GM19099 (cell line): ENCODE results near the gene RAB32.

Experiments used
- POLR2A ChIP-seq: IDR thresholded peaks from 3 replicates; pipeline ENCODE4 v1.6.1; 2011; ENCODE audit warnings: low read depth; ENCODE audit not compliant: insufficient read length; ENCODE audit errors: extremely low read depth

The RAB32 gene

DNA sequence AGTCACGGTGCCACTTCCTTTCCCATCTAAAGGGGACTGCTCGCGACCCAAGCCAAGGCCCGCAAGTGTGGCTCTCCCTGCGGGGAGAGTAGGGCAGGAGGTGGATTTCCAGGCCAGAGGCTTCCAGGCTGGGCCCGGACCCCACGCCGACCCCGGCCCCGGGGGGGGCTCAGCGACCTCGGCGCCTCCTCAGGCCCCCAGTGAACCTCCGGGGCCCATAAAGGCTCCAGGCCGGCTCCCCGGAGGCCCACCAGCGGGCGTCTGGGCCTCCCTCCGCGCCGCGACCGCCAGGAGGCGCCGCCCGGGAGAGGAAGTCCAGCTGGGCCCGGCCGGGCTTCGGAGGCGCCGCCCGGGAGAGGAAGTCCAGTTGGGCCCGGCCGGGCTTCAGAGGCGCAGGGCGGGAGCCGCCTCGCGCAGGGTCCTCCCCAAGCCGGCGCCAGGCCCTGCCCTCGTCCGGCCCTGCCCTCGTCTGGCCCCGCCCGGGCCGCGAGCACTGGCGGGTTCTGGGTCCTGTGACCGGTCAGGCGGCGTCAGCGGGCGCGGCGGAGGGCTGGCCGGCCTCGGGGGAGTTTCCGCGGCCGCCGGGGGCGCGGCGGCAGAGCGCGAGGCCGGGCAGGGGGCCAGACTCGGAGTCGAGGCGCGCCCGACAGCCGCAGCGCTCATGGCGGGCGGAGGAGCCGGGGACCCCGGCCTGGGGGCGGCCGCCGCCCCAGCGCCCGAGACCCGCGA, at the start of gene RAB32:
Gene RAB32, plus strand, starts transcription at position 623 of the 729 bp plus-strand sequence. Its CDS starts 39 bp downstream, at position 662.
- no peak for TF ChIP-seq POLR2A

GRCh38 chr6:146498309-146498708, 45.3 kb upstream of the RAB32 start:
- TF ChIP-seq POLR2A: no peak

GRCh38 chr6:146503096-146503495, 40.5 kb upstream of the RAB32 start:
- no peak for TF ChIP-seq POLR2A

DNA sequence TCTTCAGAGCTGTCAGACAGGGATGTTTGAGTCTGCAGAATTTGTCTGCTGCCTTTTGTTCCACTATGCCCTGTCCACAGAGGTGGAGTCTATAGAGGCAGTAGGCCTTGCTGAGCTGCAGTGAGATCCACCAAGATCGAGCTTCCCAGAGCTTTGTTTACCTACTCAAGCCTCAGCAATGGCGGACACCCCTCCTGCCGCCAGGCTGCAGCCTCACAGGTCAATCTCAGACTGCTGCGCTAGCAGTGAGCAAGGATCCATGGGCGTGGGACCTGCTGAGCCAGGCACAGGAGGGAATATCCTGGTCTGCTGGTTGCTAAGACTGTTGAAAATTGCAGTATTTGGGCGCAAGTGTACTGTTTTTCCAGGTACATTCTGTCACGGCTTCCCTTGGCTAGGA, 28.4 kb upstream of the RAB32 start:
- no peak for TF ChIP-seq POLR2A

DNA sequence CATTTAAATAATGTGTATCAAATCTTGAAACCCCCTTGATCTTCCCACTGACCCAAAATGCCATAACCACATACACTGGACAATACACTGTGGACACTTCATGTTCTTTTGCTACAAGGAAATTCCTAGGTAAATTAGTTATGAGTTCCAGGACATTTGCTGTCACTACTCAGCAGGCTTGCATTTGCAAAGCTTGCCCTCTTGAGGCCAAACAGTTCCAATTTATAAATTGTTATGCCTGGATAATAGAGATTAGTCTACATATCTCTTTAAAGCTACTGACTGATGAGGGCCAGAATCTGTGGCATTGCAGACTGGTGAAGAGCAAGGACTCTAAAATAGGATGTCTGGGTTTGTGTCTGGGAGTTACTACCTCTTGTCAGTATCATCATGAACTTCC, 17.4 kb upstream of the RAB32 start:
- TF ChIP-seq POLR2A: no peak

DNA sequence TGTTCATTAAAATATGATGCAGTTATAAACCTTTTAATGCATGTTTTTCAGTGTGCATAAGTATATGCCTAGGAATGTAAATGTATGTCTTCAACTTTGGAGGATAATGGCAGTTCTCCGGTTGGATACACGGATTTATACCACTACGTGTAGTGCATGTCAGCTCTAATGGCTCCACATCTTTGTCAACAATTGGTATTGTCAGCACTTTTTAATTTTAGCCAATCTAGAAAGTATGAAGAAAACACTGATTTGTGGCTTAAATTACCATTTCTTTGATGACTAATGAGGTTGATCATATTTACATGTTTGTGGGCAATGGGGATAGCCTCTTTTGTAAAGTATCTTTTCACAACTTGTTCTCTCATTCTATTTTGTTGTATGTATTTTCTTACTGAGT, 10.9 kb upstream of the RAB32 start:
- TF ChIP-seq POLR2A: no peak

DNA sequence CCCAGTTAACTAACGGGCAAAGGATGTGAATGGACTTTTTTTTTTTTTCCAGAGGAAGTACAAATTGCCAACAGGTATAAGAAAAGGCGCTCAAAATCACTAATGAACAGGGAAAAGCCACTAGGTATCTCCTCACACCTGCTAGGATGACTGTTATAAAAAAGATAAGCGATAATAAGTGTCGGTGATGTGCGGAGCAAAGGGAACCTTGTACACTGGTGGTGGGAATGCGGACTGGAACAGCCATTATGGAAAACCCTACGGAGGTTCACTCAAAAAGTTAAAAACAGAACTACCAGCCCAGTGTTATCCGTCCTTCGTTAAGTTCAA, 787 bp upstream of the RAB32 start:
- TF ChIP-seq POLR2A: no peak

- TF ChIP-seq POLR2A: no peak
These were observed 445 bp downstream of the RAB32 start for GRCh38 chr6:146543940-146544615.

GRCh38 chr6:146544616-146545182, 1.1 kb downstream of the RAB32 start:
- no peak for TF ChIP-seq POLR2A

DNA sequence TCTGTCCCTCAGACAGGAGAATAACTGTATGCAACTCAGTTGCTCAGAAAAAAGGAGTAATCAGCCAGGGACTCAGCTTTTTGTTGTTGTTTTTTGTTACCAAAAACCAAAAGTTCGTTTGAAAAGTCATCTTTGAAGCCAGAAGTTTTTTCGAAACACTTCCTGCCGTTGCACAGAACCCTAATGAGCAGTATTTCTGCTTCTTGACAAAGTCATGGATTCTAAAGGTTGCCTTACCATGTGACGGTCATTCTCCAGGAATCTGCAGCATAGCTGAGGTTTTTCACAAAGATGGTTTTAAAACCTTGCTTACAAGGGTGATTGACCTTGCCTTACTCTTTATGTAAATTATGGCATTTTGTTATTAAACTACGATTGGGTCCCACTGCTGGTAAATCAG, 1.9 kb downstream of the RAB32 start:
- TF ChIP-seq POLR2A: no peak

DNA sequence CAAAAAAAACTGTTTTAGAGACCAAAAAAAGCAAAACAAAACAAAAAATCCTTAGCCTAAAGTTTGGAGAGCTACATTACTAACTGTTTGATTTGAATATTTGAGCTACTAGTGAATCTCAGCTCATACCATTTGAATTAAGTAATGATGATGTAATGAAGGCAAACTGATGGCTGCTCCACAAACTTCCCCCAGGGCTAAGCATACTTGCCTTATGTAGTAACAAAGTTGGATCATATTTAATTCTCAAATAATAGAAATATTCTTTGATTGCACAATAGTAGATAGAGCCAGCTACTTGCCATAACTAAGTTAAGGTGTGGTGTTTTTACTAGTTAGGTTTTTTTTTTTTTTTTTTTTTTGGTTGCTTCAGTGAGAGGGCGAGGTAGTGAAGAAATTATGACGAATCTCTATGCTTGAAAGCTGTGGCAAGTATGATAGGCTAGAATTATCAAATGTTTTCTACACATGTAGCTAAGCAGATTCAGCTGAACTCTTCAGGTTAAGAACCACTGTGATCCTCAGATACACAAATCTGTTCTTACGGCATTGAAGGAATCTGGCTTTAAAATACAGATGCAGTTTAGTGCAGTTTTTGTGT, 2.9 kb downstream of the RAB32 start:
- no peak for TF ChIP-seq POLR2A

DNA sequence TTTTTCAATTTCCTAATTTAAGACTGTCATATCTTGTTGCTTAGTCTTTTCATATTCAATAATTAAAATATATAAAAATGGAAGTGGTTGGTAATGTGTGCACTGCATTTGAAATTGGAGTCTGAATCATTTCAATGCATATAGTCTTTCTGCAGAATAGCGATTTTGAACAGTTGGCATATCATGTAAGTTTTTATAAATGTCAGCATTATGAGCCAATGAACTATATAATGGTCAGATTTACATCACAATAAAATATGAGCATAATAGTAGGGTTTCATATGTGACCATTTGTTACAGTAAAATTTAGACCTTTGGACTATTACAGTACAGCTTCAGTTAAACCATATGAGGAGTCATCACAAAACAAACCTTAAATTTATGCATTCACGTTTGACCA, 4.3 kb downstream of the RAB32 start:
- no peak for TF ChIP-seq POLR2A

DNA sequence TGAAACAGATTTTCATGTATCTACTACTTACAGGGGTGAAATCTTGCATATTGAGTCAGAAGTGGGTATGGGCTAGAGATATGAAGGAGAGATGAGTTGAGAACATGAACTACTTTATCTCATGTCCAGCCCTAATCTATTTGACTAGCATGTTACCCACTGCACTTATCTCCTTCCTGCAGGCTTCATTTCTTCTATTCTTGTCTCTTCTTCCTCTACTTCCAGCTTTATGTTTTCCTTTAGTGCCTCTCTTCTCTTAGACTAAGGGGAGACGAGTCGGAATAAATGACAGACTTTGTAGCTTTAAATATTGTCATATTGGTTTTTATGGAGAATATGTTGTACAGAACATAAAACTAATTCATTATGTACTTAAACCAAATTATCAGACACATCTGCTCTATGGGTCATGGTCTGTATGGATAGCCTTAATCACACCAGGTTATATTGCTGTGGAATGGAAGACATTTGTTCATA, 5.3 kb downstream of the RAB32 start:
- no peak for TF ChIP-seq POLR2A

DNA sequence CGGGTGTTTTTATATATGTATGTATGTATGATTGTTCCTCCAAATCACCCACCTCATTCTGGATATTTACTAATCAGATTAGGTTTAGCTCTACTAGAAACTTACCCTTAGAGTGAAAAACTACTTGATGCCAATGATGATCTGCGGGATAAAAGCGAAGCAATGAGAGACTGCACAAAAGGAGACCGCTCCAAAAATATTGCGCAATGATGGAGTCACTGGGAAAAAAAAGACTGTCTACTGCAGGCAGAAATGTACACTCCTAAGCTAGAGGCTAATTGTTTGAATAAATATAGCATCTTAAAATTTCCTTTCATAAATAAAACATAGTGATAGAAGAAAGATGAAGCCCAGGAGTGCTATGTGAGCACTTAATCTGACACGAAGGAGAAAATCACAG, 7.3 kb downstream of the RAB32 start:
- TF ChIP-seq POLR2A: no peak

GRCh38 chr6:146551545-146551944, 7.9 kb downstream of the RAB32 start:
- TF ChIP-seq POLR2A: no peak
